Lower leg skin (tissue), 3 donors: ENCODE data around the gene HVCN1.

Experiments
- POLR2A ChIP-seq, 2 donors: fragments of 450-650 bp; IDR thresholded peaks; one replicate each; pipeline ENCODE4 v1.6.1; 2016 to 2017; ENCODE audit warnings: antibody characterized with exemption in 2 of 2, mild to moderate bottlenecking in 1 of 2, moderate library complexity in 1 of 2
- TF ChIP-seq, protein P1 (sequence below), 3 donors: fragments of 450-650 bp; IDR thresholded peaks; one replicate each; pipeline ENCODE4 v1.5.1; 2016; ENCODE audit warnings: antibody characterized with exemption in 3 of 3, mild to moderate bottlenecking in 3 of 3, moderate library complexity in 2 of 3

- no peak for TF ChIP-seq POLR2A (IDR thresholded peaks at IDR 0.05)
- TF ChIP-seq, protein P1, sequence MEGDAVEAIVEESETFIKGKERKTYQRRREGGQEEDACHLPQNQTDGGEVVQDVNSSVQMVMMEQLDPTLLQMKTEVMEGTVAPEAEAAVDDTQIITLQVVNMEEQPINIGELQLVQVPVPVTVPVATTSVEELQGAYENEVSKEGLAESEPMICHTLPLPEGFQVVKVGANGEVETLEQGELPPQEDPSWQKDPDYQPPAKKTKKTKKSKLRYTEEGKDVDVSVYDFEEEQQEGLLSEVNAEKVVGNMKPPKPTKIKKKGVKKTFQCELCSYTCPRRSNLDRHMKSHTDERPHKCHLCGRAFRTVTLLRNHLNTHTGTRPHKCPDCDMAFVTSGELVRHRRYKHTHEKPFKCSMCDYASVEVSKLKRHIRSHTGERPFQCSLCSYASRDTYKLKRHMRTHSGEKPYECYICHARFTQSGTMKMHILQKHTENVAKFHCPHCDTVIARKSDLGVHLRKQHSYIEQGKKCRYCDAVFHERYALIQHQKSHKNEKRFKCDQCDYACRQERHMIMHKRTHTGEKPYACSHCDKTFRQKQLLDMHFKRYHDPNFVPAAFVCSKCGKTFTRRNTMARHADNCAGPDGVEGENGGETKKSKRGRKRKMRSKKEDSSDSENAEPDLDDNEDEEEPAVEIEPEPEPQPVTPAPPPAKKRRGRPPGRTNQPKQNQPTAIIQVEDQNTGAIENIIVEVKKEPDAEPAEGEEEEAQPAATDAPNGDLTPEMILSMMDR (IDR thresholded peaks at IDR 0.05): no peak
Observed at GRCh38 chr12:110649341-110649847, 39.5 kb downstream of the HVCN1 start.
